Mononuclear cell (primary cell): Measurements from ENCODE around the gene CDH23. TPM values are rescaled to one million over a fixed set of nuclear protein-coding genes. Genes with fewer than 3 reads are reported as not detected.

Source experiments
- H3K27me3 ChIP-seq: 2 replicates; pipeline ENCODE4 v1.6.0; 2011; ENCODE audit warnings: low read length, control low read depth; ENCODE audit not compliant: insufficient read depth
- H3K4me1 ChIP-seq: 2 replicates; pipeline ENCODE4 v1.5.1; 2011; ENCODE audit warnings: mild to moderate bottlenecking, low read length, control low read depth; ENCODE audit not compliant: insufficient read depth
- H3K4me3 ChIP-seq: 2 replicates; pipeline ENCODE4 v1.5.1; 2011; ENCODE audit warnings: mild to moderate bottlenecking, low read length, moderate library complexity
- H3K9me3 ChIP-seq: 2 replicates; pipeline ENCODE4 v1.5.1; 2011; ENCODE audit warnings: low read depth, mild to moderate bottlenecking, control low read depth, low read length
- total RNA-seq: library from RNA; depleted of rRNA; stranded (reverse); fragments of >200 nt; gene quantifications from one replicate; pipeline ENCODE4 v1.2.3, GENCODE V29; 2012

Gene CDH23
- total RNA-seq, 1 donor = 5.0 TPM

DNA sequence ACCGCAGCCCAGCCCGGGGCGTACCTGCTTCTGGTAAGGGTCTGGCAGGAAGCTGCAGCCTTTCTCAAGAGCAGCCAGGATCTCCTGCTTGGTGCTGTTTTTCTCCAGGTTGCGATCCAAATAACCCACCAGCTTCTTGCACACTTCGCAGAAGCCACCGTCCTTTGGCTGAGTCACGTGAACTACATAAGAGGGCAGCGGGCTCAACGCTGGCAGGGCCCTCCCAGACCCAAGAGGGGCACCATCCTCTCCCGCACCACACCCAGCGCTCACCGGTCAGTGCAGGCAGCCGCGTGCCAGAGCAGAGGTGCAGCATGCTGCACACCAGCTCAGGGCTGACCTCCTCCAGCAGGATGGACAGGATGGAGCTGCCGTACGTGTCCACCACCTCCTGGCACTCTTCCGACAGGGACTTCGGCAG lies 422.7 kb downstream of the CDH23 start:
- Histone ChIP-seq H3K4me1 (peaks cover 97% of the 10 kb centered on the region), H3K9me3 (no peaks in the 10 kb centered on the region), H3K4me3 (no peak overlapping the region), H3K27me3 (no peaks in the 10 kb centered on the region)

DNA sequence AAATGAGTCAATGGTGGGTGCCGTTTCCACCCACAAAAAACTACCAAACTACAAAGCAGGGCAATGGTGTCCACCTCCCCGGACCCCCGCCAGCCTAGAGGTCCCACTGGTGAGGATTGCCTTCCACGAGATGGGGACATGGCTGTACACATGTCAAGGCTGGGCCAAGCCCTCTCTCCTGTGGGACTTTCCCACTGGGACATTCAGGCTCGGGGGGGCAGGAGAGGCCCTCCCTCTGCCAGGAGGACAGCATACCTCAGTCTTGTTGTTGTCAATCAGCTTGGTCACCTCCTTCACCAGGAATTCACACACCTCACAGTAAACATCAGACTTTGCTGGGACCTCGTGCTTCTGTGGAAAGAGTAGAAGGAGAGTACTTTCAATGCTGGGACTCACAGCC lies 423.3 kb downstream of the CDH23 start:
- Histone ChIP-seq H3K9me3 (no peaks in the 10 kb centered on the region), H3K4me3 (no peak overlapping the region), H3K4me1 (peaks cover 93% of the 10 kb centered on the region), H3K27me3 (no peaks in the 10 kb centered on the region)

DNA sequence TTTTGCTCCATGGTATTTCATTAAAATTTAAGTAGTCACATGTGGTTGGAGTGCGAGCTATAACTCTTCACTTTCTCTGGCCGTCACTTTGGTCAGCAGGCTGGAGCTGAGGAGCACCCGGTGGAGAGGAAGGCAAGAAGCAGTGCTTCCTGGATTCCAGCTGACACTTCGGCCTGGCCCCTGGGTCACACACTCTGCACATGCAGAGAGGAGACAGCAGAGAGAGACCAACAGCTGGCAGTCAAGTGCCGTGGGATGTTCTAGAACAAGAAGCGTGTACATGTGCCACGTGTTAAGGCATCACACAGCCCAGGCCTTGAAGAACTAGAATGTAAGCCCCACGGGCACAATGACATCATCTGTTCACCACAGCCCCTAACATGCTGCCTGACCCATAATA lies 424.2 kb downstream of the CDH23 start:
- Histone ChIP-seq H3K9me3 (no peaks in the 10 kb centered on the region), H3K4me1 (peaks cover 85% of the 10 kb centered on the region), H3K27me3 (no peaks in the 10 kb centered on the region), H3K4me3 (no peak overlapping the region)

DNA sequence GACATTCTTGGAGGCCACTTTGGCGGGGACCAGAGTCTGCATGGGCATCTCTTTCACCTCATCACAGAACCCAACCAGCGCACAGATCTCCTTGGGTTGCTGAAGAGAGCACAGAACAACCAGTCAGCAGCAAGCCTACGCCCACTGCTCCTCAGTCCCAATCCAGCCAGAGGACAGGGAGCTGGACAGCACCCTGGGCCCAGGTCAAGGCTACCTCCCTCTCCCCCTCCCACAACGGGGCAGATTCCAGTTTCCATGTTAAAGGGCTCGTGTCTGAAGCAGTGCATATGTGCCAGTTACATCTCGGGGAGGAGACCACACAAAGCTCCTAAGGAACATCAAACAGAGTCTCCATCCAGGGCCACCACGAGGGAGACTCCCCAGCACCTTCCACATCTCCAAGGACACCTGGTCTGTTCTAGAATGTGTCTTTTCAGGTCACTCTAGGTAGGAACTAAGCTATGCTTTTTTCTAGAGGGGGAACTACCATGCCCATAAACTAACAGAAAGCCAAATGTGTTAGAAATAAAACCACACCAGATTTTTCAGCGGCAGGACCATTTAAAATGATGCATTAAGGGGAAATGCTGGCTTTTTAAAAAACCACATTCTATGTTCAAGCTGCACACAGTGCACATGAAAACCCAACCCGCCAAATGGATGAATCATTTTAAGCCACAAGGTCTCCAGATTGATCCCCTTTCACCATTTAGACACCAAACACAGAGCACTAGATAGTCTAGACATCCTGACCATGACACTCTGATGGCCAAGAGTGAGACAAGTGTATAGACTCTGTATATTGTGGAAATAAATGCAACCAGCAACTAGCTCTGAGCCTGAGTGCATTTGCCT lies 425.4 kb downstream of the CDH23 start:
- no peaks in the 10 kb centered on the region for H3K9me3 ChIP-seq
- H3K27me3 ChIP-seq = no peaks in the 10 kb centered on the region
- peaks cover 81% of the 10 kb centered on the region for H3K4me1 ChIP-seq
- no peak overlapping the region for H3K4me3 ChIP-seq

DNA sequence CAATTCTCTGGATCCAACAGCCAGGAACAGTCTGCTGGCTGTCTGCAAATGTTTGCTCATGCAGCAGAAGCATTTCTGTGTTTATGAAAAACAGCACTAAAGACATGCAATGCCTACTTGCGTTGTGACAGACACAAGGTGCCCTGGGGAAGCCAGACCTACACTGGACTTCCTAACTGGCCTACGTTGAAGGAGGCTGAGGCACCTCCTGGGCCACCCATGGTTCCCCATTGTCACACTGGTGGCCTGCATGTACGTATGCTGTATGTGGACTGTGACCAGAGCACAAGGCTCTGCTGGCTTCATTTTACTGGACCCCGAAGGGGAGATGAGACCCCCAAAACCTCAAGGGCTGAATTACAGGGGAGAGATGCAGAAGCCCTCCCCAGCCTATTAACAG lies 426.6 kb downstream of the CDH23 start:
- H3K4me1 ChIP-seq = peaks cover 78% of the 10 kb centered on the region
- no peaks in the 10 kb centered on the region for H3K9me3 ChIP-seq
- H3K4me3 ChIP-seq = no peak overlapping the region
- H3K27me3 ChIP-seq = no peaks in the 10 kb centered on the region

DNA sequence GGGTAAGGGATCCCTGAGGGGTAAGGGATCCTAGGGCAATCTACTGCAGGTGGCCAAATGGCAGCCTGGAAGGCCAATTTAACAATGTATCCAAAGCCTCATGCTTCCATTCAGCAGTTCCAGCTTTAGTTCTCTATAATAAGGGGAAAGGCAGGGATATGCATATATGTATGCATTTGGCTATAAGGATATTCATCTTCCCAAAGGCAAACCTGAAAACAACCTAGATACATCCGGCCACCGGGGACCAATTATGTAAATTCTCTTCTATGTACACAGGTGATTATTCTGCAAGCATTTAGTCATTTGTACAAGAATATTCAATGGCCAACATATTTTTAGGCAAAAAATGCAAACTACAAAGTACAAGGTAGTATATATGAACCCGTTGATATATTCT lies 427.6 kb downstream of the CDH23 start:
- H3K9me3 ChIP-seq = no peaks in the 10 kb centered on the region
- no peaks in the 10 kb centered on the region for H3K27me3 ChIP-seq
- no peak overlapping the region for H3K4me3 ChIP-seq
- H3K4me1 ChIP-seq = peaks cover 75% of the 10 kb centered on the region

DNA sequence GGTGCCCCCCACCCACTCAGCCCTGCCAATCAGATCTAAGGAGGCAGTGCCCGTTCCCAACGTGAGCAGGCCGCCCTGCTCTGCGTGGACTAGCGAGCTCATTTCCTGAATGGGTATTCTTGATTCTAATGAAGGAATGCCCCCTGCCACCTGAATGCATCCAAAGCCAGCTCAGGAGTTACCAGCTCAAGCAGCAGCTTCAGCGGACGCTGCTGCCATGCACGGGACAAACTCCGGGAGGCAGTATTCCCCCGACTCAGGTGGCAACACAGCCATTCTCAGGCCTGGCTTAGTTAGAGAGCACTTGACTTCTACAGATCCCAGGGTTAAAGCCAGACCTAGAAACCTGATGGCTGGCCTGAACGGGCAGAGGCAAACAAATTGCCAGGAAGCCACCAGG lies 428.5 kb downstream of the CDH23 start:
- Histone ChIP-seq H3K4me1 (peaks cover 73% of the 10 kb centered on the region), H3K27me3 (no peaks in the 10 kb centered on the region), H3K4me3 (no peak overlapping the region), H3K9me3 (no peaks in the 10 kb centered on the region)

DNA sequence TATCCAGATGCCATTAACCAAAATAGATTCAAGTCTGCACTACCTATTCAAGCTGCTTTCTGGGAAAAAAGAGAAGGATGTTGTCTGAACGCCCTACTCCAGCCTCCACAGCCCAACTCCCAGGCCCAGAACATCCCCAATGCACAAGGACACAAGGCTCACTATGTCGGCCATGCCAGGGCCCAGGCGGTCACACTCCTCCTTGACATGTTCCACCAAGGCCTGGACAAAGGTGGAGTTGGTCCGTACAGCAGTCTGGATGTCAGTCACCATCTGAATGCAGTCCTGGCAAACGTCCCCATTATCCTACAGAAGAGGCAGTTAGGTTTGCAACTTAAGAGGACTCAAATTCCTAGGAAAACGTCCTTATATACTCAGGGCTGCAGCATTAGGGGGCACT lies 431.1 kb downstream of the CDH23 start:
- no peaks in the 10 kb centered on the region for H3K27me3 ChIP-seq
- peak overlapping the region; percentile 5 for H3K4me3 ChIP-seq
- H3K9me3 ChIP-seq = no peaks in the 10 kb centered on the region
- H3K4me1 ChIP-seq = peaks cover 70% of the 10 kb centered on the region

DNA sequence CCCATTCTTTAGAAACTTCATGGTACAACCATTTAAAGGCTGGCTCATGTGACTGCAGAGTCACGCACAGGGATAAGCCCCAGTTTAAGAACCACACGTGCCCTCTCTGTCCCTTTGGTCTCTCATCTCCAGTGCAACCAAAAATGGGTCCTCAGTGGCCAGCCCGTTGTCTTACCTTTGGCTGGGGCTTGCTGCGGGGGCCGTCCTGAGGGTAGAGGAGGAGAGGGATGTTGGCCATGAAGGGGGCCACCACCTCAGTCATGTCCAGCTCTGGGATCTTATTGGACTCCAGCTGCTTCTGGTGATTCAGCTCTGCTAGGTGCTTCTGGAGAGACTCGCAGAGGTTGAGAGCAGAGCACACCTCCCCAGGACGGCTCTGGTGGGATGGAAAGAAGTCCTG lies 432.0 kb downstream of the CDH23 start:
- Histone ChIP-seq H3K4me1 (peaks cover 70% of the 10 kb centered on the region), H3K9me3 (no peaks in the 10 kb centered on the region), H3K4me3 (peak overlapping the region; percentile 14), H3K27me3 (no peaks in the 10 kb centered on the region)

DNA sequence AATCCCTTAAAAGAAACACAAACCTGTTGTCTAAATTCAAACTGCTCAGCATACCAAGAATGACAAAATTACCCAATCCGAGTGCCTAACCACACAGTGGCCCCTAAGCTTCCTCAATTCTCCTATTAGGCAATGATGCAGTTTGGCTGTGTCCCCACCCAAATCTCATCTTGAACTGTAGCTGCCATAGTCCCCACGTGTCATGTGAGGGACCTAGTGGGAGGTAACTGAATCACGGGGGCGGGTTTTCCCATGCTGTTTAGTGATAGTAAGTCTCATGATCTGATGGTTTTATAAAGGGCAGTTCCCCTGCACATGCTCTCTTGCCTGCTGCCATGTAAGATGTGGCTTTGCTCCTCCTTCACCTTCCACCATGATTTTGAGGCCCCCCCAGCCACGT lies 432.5 kb downstream of the CDH23 start:
- no peaks in the 10 kb centered on the region for H3K9me3 ChIP-seq

DNA sequence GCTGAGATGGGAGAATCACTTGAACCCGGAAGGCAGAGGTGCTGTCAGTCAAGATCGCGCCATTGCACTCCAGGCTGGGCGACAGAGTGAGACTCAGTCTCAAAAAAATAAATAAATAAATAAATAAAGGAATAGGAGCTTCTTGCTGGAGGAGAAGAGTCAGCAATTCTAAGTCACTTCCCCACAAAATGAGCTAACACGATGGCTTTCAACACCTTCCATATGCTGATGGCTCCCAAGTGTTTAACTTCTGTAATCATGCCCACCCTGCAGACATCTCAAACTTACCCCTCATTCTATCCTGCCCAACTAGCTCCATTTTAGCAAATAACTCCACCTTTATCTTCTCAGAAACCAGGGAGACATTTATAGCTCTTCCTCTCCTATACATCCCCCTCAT lies 433.2 kb downstream of the CDH23 start:
- Histone ChIP-seq H3K9me3 (no peaks in the 10 kb centered on the region), H3K4me1 (peaks cover 72% of the 10 kb centered on the region), H3K4me3 (no peak overlapping the region), H3K27me3 (no peaks in the 10 kb centered on the region)

More for the DNA sequence above, 432.5 kb downstream of the CDH23 start:
- Histone ChIP-seq H3K27me3 (no peaks in the 10 kb centered on the region), H3K4me3 (peak overlapping the region; percentile 14), H3K4me1 (peaks cover 70% of the 10 kb centered on the region)

DNA sequence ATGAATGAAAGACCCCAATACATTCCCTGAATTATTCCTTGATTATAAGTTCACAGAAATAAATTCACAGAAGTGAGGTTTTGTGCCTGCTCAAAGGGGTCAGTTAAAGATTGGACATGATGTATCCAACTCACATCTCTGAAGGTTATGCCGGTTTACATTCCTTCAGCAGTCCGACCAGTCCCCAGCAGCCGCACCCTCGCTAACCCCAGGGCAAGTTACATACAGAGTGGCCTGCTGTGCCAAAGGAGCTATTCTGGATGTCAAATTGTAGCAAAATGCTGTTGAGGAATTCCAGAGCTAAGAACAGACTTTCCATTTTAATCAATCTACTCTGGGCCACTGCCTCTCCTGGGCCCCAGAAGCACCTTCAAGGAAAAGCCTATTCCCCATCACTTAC lies 434.0 kb downstream of the CDH23 start:
- no peak overlapping the region for H3K4me3 ChIP-seq
- peaks cover 78% of the 10 kb centered on the region for H3K4me1 ChIP-seq

DNA sequence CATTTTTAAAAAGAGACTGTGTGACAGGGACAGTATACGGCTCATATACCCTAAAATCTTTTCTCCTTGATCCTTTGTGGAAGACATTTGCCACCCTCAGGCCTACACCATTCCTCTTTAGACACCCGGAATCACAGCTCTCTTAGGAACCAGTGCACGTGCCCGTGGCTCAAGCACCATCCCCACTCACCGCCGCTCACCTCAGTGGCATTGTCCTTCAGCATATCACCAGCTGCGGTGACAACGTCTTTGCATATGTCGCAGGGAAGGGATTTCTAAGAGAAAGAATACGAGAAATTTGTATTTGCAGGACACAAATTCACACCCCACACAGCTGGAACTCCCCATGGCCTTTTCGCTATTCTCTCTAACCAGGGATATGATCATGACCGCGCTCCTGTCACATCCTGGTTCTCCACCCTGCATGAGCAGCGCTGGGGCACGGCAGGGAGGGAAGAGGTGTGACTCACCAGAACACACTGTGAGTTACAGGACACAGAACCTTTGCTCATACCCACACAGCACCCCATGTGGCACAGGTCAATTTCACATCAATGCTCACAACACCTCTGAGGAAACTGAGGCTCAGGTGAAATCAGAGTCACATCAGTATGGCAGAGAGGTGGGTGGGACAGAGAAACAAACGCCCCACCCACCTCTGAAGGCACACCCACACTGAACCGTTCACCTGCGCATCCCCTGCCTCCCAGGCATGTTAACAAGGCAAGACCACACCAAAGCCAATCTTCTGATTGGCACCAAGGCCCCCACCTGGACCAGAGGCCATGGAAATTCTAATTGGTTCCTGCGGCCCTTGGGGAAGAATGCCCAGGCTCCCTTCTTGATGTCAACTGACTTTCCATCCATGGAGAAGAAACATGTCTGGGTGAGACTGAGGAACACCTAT lies 435.2 kb downstream of the CDH23 start:
- H3K27me3 ChIP-seq = no peaks in the 10 kb centered on the region
- peaks cover 84% of the 10 kb centered on the region for H3K4me1 ChIP-seq
- H3K4me3 ChIP-seq = no peak overlapping the region
- H3K9me3 ChIP-seq = no peaks in the 10 kb centered on the region

More for the DNA sequence above, 434.0 kb downstream of the CDH23 start:
- Histone ChIP-seq H3K9me3 (no peaks in the 10 kb centered on the region), H3K27me3 (no peaks in the 10 kb centered on the region)

DNA sequence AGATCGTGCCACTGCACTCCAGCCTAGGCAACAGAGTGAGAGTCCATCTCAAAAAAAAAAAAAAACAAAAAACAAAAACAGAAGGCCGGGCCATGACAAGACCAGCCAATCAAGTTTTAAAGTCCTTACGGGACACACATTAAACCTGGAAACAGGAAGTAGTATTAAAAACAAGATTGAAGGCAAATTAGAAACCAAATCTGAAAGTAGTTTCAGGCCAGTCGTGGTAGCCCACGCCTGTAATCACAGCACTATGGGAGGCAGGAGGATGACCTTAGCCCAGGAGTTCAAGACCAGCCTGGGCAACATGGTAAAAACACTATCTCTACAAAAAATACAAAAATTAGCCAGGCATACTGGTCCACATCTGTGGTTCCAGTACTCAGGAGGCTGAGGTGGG lies 436.2 kb downstream of the CDH23 start:
- Histone ChIP-seq H3K4me1 (peaks cover 88% of the 10 kb centered on the region), H3K9me3 (no peaks in the 10 kb centered on the region), H3K4me3 (no peak overlapping the region), H3K27me3 (no peaks in the 10 kb centered on the region)
